HepG2 (cell line): ENCODE data around the gene C6orf15. TPM values are rescaled to one million over a fixed set of nuclear protein-coding genes. Genes with fewer than 3 reads are reported as not detected.

ENCODE experiments used
- ATAC-seq: fragments of 200-7000 bp; cut with Tn5 transposase; 3 replicates; pipeline ENCODE4 v1.9.1; 2020; ENCODE audit warnings: mild to moderate bottlenecking, moderate library complexity
- BruUV-seq: library from RNA; stranded (reverse); fragments of 400-500 nt; replicated peaks from 2 replicates; lab custom pipeline; 2021; lab: Mats Ljungman, UMichigan
- CTCF ChIA-PET: fragments of 300-600 bp; formaldehyde crosslinking; extraction: SDS; loops from one replicate; lab custom pipeline; 2021; ENCODE audit warnings: low total read pairs, inconsistent platforms, low intra/inter-chr PET ratio; lab: Yijun Ruan, JAX
- POLR2A ChIA-PET: fragments of 350-600 bp; sonication (Branson Sonifier 250); formaldehyde crosslinking; loops from one replicate; lab custom pipeline; 2020; ENCODE audit warnings: antibody characterized with exemption, inconsistent platforms; lab: Yijun Ruan, JAX
- DNase-seq: peaks from one replicate; pipeline ENCODE4 v3.0.0-alpha.2; 2015; ENCODE audit warnings: low spot score
- FAIRE-seq: peaks from 3 replicates; lab custom pipeline; 2011; peaks lifted over from hg19 to GRCh38; lab: Jason Lieb, UNC
- H2AFZ ChIP-seq: one replicate; pipeline ENCODE4 v1.6.1; 2011; ENCODE audit warnings: low read length, inconsistent platforms
- H3K27ac ChIP-seq: fragments of 300-600 bp; 3 replicates; pipeline ENCODE4 v1.8.0; 2011; ENCODE audit warnings: mixed run types, mild to moderate bottlenecking, mixed read lengths, low read length, inconsistent platforms; ENCODE audit not compliant: insufficient read depth; ENCODE audit errors: extremely low read length
- H3K27me3 ChIP-seq, 2 experiments: fragments of 200-600 bp in 1 of 2; 2 replicates in 1 of 2; 3 replicates in 1 of 2; pipeline versions ENCODE4 v1.6.0 to v1.8.0; 2011; ENCODE audit warnings: low read length in 2 of 2, mild to moderate bottlenecking in 2 of 2, moderate library complexity in 2 of 2, inconsistent platforms in 1 of 2; ENCODE audit not compliant: insufficient read depth in 2 of 2, control insufficient read depth in 1 of 2
- H3K36me3 ChIP-seq, 2 experiments: fragments of 200-600 bp in 1 of 2; replicated peaks in 1 of 2; 2 replicates in 1 of 2; 3 replicates in 1 of 2; pipeline versions ENCODE4 v1.5.1 to v1.8.0; 2011; ENCODE audit warnings: low read length in 2 of 2, inconsistent platforms in 1 of 2; ENCODE audit not compliant: insufficient read depth in 2 of 2, control insufficient read depth in 1 of 2
- H3K4me1 ChIP-seq: 2 replicates; pipeline ENCODE4 v1.5.1; 2012; ENCODE audit warnings: low read length, inconsistent platforms; ENCODE audit not compliant: insufficient read depth
- H3K4me2 ChIP-seq: 2 replicates; pipeline ENCODE4 v1.6.0; 2011; ENCODE audit warnings: low read depth, low read length, inconsistent platforms
- H3K4me3 ChIP-seq, 3 experiments: fragments of 200-600 bp in 1 of 3; sonication (generic), shearing (Covaris generic) in 1 of 3; replicated peaks in 1 of 3; 2 replicates each; pipeline ENCODE4 v1.5.1; 2011 to 2016; ENCODE audit warnings: low read length in 3 of 3, inconsistent platforms in 2 of 3, low read depth in 2 of 3, mild to moderate bottlenecking in 2 of 3, control low read depth in 1 of 3, mixed read lengths in 1 of 3; ENCODE audit not compliant: insufficient read depth in 1 of 3
- H3K79me2 ChIP-seq: one replicate; pipeline ENCODE4 v1.6.1; 2011; ENCODE audit warnings: low read length, inconsistent platforms; ENCODE audit not compliant: insufficient read depth
- H3K9ac ChIP-seq: 2 replicates; pipeline ENCODE4 v1.6.0; 2011; ENCODE audit warnings: mild to moderate bottlenecking, low read depth, low read length, inconsistent platforms; ENCODE audit not compliant: insufficient read depth
- H3K9me3 ChIP-seq: 2 replicates; pipeline ENCODE4 v1.5.1; 2012; ENCODE audit warnings: mild to moderate bottlenecking, low read length
- H4K20me1 ChIP-seq: 2 replicates; pipeline ENCODE4 v1.6.0; 2011; ENCODE audit warnings: inconsistent platforms, mild to moderate bottlenecking, low read length, moderate library complexity; ENCODE audit not compliant: insufficient read depth
- NKX3-1 ChIP-seq: sonication (generic); formaldehyde crosslinking; IDR thresholded peaks from 2 replicates; pipeline ENCODE4 v1.5.0; 2020; ENCODE audit warnings: missing genetic modification reagents
- ZBTB7B ChIP-seq: sonication (generic); formaldehyde crosslinking; IDR thresholded peaks from 2 replicates; pipeline ENCODE4 v1.4.0; 2020; ENCODE audit warnings: missing genetic modification reagents
- ZNF282 ChIP-seq: fragments of 450-650 bp; IDR thresholded peaks from 2 replicates; pipeline ENCODE4 v1.6.1; 2018; ENCODE audit not compliant: partially characterized antibody
- ZNF30 ChIP-seq: sonication (generic); formaldehyde crosslinking; IDR thresholded peaks from 2 replicates; pipeline ENCODE4 v1.5.0; 2020; ENCODE audit warnings: mild to moderate bottlenecking, missing genetic modification reagents
- ZNF326 ChIP-seq: sonication (generic); formaldehyde crosslinking; IDR thresholded peaks from 2 replicates; pipeline ENCODE4 v1.4.0; 2020; ENCODE audit warnings: missing genetic modification reagents, borderline replicate concordance
- ZNF460 ChIP-seq: sonication (generic); formaldehyde crosslinking; IDR thresholded peaks from 2 replicates; pipeline ENCODE4 v1.5.1; 2020; ENCODE audit warnings: missing genetic modification reagents, mild to moderate bottlenecking, borderline replicate concordance
- ZNF891 ChIP-seq: sonication (generic); formaldehyde crosslinking; IDR thresholded peaks from 2 replicates; pipeline ENCODE4 v1.5.0; 2020; ENCODE audit warnings: mild to moderate bottlenecking, missing genetic modification reagents
- WGBS: methylation state at CpG from one replicate; pipeline ENCODE4 v1.1.6; 2017; ENCODE audit warnings: low lambda C conversion rate; 5-methylcytosine and 5-hydroxymethylcytosine counted together
- in situ Hi-C: cut with HindIII; loops from 2 replicates; pipeline ENCODE4 v1.10.0; 2017; ENCODE audit warnings: low pct_unique_long_range_greater_than_20kb; ENCODE audit not compliant: extremely low pct_ligation_motif_present
- intact Hi-C: fragments of 100-400 bp; cut with micrococcal nuclease; formaldehyde crosslinking; loops from one replicate; pipeline ENCODE4 v1.10.0; 2022; ENCODE audit not compliant: unreplicated experiment
- polyA plus RNA-seq, 8 experiments: library from polyadenylated mRNA; depleted of rRNA in 3 of 8; stranded (reverse) in 7 of 8; unstranded in 1 of 8; fragments of >200 nt; fragmentation: Illumina TruSeq in 4 of 8; extraction: Trizol in 4 of 8; gene quantifications; 2 replicates each; pipeline versions ENCODE4 v1.2.1 to v1.2.3, GENCODE V29; 2011 to 2016; ENCODE audit warnings: low read depth in 4 of 8, missing spikeins in 1 of 8, mixed read lengths in 1 of 8; ENCODE audit not compliant: insufficient read depth in 1 of 8
- total RNA-seq, 5 experiments: library from RNA; depleted of rRNA; stranded (reverse); fragments of >200 nt; fragmentation: Illumina TruSeq; extraction: Trizol; gene quantifications; 2 replicates each; pipeline ENCODE4 v1.2.3, GENCODE V29; 2016; ENCODE audit warnings: low read depth in 1 of 5
- TF ChIP-seq, protein P1 (sequence below): sonication (generic); formaldehyde crosslinking; IDR thresholded peaks from 2 replicates; pipeline ENCODE4 v1.4.0; 2020; ENCODE audit warnings: missing genetic modification reagents
- TF ChIP-seq, protein P2 (sequence below): sonication (generic); formaldehyde crosslinking; IDR thresholded peaks from 2 replicates; pipeline ENCODE4 v1.5.0; 2020; ENCODE audit warnings: missing genetic modification reagents, mild to moderate bottlenecking, borderline replicate concordance
- TF ChIP-seq, protein P3 (sequence below): sonication (generic); formaldehyde crosslinking; IDR thresholded peaks from 2 replicates; pipeline ENCODE4 v1.5.1; 2020; ENCODE audit warnings: missing genetic modification reagents, mild to moderate bottlenecking, borderline replicate concordance
- TF ChIP-seq, protein P4 (sequence below): sonication (generic); formaldehyde crosslinking; IDR thresholded peaks from 2 replicates; pipeline ENCODE4 v1.5.0; 2020; ENCODE audit warnings: mild to moderate bottlenecking, missing genetic modification reagents

Gene C6orf15
- total and polyA plus RNA-seq, 2 of the 13 experiments (the other 11 are each of a cell fraction or from before 2014, with no cell fraction given) = not detected

DNA sequence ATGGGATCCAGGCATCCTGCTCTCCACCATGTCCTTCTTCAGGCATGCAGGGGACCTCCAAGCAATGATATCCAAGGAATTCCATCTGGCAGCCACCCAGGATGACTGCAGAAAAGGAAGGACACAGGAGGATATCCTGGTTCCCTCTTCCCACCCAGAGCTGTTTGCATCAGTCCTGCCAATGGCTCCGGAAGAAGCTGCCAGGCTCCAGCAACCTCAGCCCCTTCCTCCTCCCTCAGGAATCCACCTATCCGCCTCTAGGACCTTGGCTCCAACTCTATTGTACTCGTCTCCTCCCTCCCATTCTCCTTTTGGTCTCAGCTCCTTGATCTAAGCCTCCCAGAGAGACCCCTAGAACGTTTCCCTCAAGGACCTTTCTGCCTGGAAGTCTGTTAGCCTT, 27.2 kb upstream of the C6orf15 start:
- Histone ChIP-seq H4K20me1 (no peaks in the 10 kb centered on the region), H3K27me3 (0 out of 5 replicates have a peak, but pooled peaks cover 0 to 4% of the 10 kb centered on the region in 2 experiments), H3K27ac (no peak overlapping the region), H3K4me3 (no peak overlapping the region), H3K36me3 (peaks cover 1 to 10% of the 10 kb centered on the region in 2 experiments; a peak in 3 of 5 replicates), H3K9ac (no peak overlapping the region), H3K9me3 (no peaks in the 10 kb centered on the region), H2AFZ (no peak overlapping the region), H3K4me1 (peaks cover 7% of the 10 kb centered on the region), H3K4me2 (no peak overlapping the region), H3K79me2 (no peaks in the 10 kb centered on the region)
- DNase-seq (no peak), ATAC-seq (no peak), FAIRE-seq (no peak)
- in situ Hi-C loops (loop anchor here (5.0 kb wide), 2 partner anchors 53 to 228 kb away; no protein-coding TSS in a partner anchor), intact Hi-C loops (no loop called here)
- ChIA-PET CTCF (no interaction called here), POLR2A (no interaction called here)
- TF ChIP-seq, protein P1, sequence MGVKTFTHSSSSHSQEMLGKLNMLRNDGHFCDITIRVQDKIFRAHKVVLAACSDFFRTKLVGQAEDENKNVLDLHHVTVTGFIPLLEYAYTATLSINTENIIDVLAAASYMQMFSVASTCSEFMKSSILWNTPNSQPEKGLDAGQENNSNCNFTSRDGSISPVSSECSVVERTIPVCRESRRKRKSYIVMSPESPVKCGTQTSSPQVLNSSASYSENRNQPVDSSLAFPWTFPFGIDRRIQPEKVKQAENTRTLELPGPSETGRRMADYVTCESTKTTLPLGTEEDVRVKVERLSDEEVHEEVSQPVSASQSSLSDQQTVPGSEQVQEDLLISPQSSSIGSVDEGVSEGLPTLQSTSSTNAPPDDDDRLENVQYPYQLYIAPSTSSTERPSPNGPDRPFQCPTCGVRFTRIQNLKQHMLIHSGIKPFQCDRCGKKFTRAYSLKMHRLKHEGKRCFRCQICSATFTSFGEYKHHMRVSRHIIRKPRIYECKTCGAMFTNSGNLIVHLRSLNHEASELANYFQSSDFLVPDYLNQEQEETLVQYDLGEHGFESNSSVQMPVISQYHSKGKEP (CRISPR knock-in tag) = no peak
- TF ChIP-seq ZNF326 (CRISPR knock-in tag) (no peak), ZBTB7B (CRISPR knock-in tag) (no peak), NKX3-1 (no peak), ZNF282 (no peak), ZNF891 (CRISPR knock-in tag) (no peak), ZNF30 (CRISPR knock-in tag) (no peak), ZNF460 (CRISPR knock-in tag) (no peak)
- TF ChIP-seq, protein P2, sequence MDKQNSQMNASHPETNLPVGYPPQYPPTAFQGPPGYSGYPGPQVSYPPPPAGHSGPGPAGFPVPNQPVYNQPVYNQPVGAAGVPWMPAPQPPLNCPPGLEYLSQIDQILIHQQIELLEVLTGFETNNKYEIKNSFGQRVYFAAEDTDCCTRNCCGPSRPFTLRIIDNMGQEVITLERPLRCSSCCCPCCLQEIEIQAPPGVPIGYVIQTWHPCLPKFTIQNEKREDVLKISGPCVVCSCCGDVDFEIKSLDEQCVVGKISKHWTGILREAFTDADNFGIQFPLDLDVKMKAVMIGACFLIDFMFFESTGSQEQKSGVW (CRISPR knock-in tag) = no peak
- TF ChIP-seq, protein P3, sequence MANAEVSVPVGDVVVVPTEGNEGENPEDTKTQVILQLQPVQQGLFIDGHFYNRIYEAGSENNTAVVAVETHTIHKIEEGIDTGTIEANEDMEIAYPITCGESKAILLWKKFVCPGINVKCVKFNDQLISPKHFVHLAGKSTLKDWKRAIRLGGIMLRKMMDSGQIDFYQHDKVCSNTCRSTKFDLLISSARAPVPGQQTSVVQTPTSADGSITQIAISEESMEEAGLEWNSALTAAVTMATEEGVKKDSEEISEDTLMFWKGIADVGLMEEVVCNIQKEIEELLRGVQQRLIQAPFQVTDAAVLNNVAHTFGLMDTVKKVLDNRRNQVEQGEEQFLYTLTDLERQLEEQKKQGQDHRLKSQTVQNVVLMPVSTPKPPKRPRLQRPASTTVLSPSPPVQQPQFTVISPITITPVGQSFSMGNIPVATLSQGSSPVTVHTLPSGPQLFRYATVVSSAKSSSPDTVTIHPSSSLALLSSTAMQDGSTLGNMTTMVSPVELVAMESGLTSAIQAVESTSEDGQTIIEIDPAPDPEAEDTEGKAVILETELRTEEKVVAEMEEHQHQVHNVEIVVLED (CRISPR knock-in tag) = no peak
- TF ChIP-seq, protein P4, sequence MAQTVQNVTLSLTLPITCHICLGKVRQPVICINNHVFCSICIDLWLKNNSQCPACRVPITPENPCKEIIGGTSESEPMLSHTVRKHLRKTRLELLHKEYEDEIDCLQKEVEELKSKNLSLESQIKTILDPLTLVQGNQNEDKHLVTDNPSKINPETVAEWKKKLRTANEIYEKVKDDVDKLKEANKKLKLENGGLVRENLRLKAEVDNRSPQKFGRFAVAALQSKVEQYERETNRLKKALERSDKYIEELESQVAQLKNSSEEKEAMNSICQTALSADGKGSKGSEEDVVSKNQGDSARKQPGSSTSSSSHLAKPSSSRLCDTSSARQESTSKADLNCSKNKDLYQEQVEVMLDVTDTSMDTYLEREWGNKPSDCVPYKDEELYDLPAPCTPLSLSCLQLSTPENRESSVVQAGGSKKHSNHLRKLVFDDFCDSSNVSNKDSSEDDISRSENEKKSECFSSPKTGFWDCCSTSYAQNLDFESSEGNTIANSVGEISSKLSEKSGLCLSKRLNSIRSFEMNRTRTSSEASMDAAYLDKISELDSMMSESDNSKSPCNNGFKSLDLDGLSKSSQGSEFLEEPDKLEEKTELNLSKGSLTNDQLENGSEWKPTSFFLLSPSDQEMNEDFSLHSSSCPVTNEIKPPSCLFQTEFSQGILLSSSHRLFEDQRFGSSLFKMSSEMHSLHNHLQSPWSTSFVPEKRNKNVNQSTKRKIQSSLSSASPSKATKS (CRISPR knock-in tag) = no peak
- WGBS = 6% methylated on average over 4 of the region's 4 CpGs
- BruUV-seq = no TSS peak
